GM12874 (cell line): ENCODE measurements around the gene SLC44A2.

Experiments used
- CTCF ChIP-seq: IDR thresholded peaks from 2 replicates; pipeline ENCODE4 v1.5.1; 2011; ENCODE audit warnings: low read depth, mild to moderate bottlenecking, control low read depth, low read length, moderate library complexity; ENCODE audit not compliant: insufficient read depth

SLC44A2 gene

GRCh38 chr19:10587022-10587838, 38.1 kb upstream of the SLC44A2 start, which contains the start of gene AP1M2:
TSS of gene AP1M2 (minus strand) at chr19:10587312. CDS start at chr19:10587231, 81 bp downstream.
- no peak for TF ChIP-seq CTCF

- no peak for TF ChIP-seq CTCF
Measured at GRCh38 chr19:10587839-10588150, 37.6 kb upstream of the SLC44A2 start.

GRCh38 chr19:10593148-10593547, 32.2 kb upstream of the SLC44A2 start:
- no peak for TF ChIP-seq CTCF

GRCh38 chr19:10593820-10594637, 31.3 kb upstream of the SLC44A2 start:
- TF ChIP-seq CTCF: no peak

GRCh38 chr19:10600149-10600548, 25.2 kb upstream of the SLC44A2 start:
- no peak for TF ChIP-seq CTCF

- TF ChIP-seq CTCF: no peak
Measured at GRCh38 chr19:10601999-10602329, 23.4 kb upstream of the SLC44A2 start.

- no peak for TF ChIP-seq CTCF
Measured at GRCh38 chr19:10602330-10603083, 22.8 kb upstream of the SLC44A2 start.
